HUES48 (cell line): Measurements from ENCODE around the gene CHRNA9.

Experiments used
- H3K27ac ChIP-seq: one replicate; pipeline ENCODE4 v1.7.0; 2013; ENCODE audit warnings: low read depth, low read length, inconsistent platforms
- H3K27me3 ChIP-seq: 2 replicates; pipeline ENCODE4 v1.6.1; 2013; ENCODE audit warnings: mild to moderate bottlenecking, low read length; ENCODE audit not compliant: control insufficient read depth, insufficient read depth
- H3K36me3 ChIP-seq: 2 replicates; pipeline ENCODE4 v1.6.1; 2013; ENCODE audit warnings: low read length; ENCODE audit not compliant: control insufficient read depth, insufficient read depth
- H3K4me1 ChIP-seq: 2 replicates; pipeline ENCODE4 v1.6.1; 2013; ENCODE audit warnings: mild to moderate bottlenecking, low read length; ENCODE audit not compliant: control insufficient read depth, insufficient read depth
- H3K4me3 ChIP-seq: 2 replicates; pipeline ENCODE4 v1.5.1; 2013; ENCODE audit warnings: mild to moderate bottlenecking, low read depth, low read length
- H3K9ac ChIP-seq: 2 replicates; pipeline ENCODE4 v1.6.1; 2013; ENCODE audit warnings: mild to moderate bottlenecking, low read depth, low read length, moderate library complexity
- H3K9me3 ChIP-seq: 2 replicates; pipeline ENCODE4 v1.6.1; 2013; ENCODE audit warnings: low read length; ENCODE audit not compliant: control insufficient read depth, insufficient read depth

The CHRNA9 gene

GRCh38 chr4:40367451-40367850 is 32.3 kb downstream of the CHRNA9 start:
- Histone ChIP-seq H3K9ac (no peak overlapping the region), H3K4me3 (no peak overlapping the region), H3K27ac (no peak overlapping the region), H3K36me3 (no peaks in the 10 kb centered on the region), H3K4me1 (no peaks in the 10 kb centered on the region), H3K9me3 (no peaks in the 10 kb centered on the region), H3K27me3 (no peaks in the 10 kb centered on the region)

GRCh38 chr4:40369437-40370274 is 34.5 kb downstream of the CHRNA9 start:
- H3K36me3 ChIP-seq = no peaks in the 10 kb centered on the region
- no peak overlapping the region for H3K4me3 ChIP-seq
- H3K9ac ChIP-seq = no peak overlapping the region
- no peaks in the 10 kb centered on the region for H3K9me3 ChIP-seq
- no peaks in the 10 kb centered on the region for H3K4me1 ChIP-seq
- no peak overlapping the region for H3K27ac ChIP-seq
- no peaks in the 10 kb centered on the region for H3K27me3 ChIP-seq

DNA sequence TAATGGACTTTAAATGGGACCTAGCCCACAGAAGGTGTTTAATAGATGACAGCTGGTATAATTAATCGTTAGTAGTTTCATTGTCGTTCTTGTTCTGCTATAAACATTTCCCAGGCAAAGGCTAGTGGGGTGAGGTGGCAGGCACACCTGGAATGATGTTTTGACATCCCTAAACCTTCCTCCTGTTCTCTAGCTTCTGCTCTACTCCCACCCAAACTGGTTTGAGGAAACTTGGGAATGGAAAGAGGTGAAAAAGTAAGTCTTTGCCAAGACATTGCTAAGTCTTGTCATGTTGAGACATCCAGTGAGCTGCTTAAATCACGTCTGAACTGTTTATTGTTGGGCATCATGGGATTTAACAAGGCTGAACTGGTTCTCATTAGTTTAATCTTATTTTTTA is 37.5 kb downstream of the CHRNA9 start:
- H3K27me3 ChIP-seq = no peaks in the 10 kb centered on the region
- no peaks in the 10 kb centered on the region for H3K4me1 ChIP-seq
- no peaks in the 10 kb centered on the region for H3K36me3 ChIP-seq
- H3K9ac ChIP-seq = no peak overlapping the region
- no peak overlapping the region for H3K27ac ChIP-seq
- no peak overlapping the region for H3K4me3 ChIP-seq
- H3K9me3 ChIP-seq = no peaks in the 10 kb centered on the region

DNA sequence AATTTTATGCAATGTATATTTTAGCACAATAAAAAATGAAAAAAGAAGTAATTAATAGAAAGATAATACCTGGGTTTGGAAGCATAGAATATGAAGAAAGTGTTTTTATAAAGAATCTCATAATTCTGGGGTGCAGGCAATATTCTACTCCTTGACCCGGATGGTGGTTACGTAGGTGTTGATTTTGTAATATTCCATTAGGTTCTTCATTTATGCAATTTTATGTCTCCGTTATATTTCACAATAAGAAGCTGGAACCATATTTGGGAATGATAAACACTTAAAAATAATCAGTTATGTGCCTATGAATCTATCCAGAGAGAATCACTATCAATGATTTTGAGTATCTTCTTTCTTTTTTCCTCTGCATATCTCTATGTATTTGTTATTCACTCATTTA is 38.5 kb downstream of the CHRNA9 start:
- H3K9me3 ChIP-seq = no peaks in the 10 kb centered on the region
- H3K27me3 ChIP-seq = no peaks in the 10 kb centered on the region
- no peak overlapping the region for H3K9ac ChIP-seq
- H3K27ac ChIP-seq = no peak overlapping the region
- no peaks in the 10 kb centered on the region for H3K4me1 ChIP-seq
- H3K36me3 ChIP-seq = no peaks in the 10 kb centered on the region
- no peak overlapping the region for H3K4me3 ChIP-seq

GRCh38 chr4:40375095-40375494 is 40.0 kb downstream of the CHRNA9 start:
- Histone ChIP-seq H3K4me3 (no peak overlapping the region), H3K36me3 (no peaks in the 10 kb centered on the region), H3K27ac (no peak overlapping the region), H3K27me3 (no peaks in the 10 kb centered on the region), H3K4me1 (no peaks in the 10 kb centered on the region), H3K9ac (no peak overlapping the region), H3K9me3 (no peaks in the 10 kb centered on the region)

DNA sequence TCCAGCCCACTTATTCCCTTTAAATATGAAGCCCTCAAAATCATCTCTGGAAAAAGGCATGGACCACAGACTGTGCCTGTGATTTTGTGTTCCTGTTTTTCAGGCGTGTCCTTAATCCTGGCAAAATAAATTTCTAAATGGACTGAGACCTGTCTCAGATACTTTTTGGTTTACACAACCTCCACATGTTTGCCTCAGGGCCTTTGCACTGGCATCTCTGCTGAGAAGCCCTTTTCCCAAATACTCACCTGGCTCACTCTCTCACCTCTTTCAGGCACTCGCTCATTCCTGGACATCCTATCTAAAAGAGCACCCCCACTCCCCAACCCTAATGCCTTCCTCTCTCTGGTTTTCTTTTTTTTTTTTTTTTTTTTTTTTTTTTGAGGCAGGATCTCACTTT is 40.5 kb downstream of the CHRNA9 start:
- Histone ChIP-seq H3K4me3 (no peak overlapping the region), H3K27ac (no peak overlapping the region), H3K36me3 (no peaks in the 10 kb centered on the region), H3K4me1 (no peaks in the 10 kb centered on the region), H3K27me3 (no peaks in the 10 kb centered on the region), H3K9ac (no peak overlapping the region), H3K9me3 (no peaks in the 10 kb centered on the region)

- Histone ChIP-seq H3K9me3 (no peaks in the 10 kb centered on the region), H3K27ac (no peak overlapping the region), H3K9ac (no peak overlapping the region), H3K4me3 (no peak overlapping the region), H3K36me3 (no peaks in the 10 kb centered on the region), H3K4me1 (no peaks in the 10 kb centered on the region), H3K27me3 (no peaks in the 10 kb centered on the region)
Measured at GRCh38 chr4:40377512-40378365, 42.6 kb downstream of the CHRNA9 start.

DNA sequence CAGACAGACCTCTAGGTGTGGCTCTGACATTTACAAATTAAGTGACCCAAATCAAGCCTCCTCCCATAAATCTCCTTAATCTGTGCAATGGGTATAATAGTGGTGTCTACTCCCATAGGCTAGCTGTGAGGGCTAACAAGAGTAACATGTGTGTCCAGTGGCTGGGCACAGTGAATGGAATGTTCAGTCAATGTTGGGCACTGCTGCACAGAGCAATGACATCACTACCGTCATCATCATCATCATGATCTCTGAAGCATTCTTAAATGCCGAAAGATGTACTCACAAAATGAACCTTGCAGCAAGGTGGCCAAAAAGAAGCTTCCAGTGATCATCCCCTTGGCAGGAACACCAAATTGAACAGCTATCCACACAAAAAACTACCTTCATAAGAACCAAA is 43.5 kb downstream of the CHRNA9 start:
- no peaks in the 10 kb centered on the region for H3K36me3 ChIP-seq
- no peaks in the 10 kb centered on the region for H3K4me1 ChIP-seq
- H3K4me3 ChIP-seq = no peak overlapping the region
- no peaks in the 10 kb centered on the region for H3K27me3 ChIP-seq
- no peaks in the 10 kb centered on the region for H3K9me3 ChIP-seq
- H3K9ac ChIP-seq = no peak overlapping the region
- H3K27ac ChIP-seq = no peak overlapping the region

DNA sequence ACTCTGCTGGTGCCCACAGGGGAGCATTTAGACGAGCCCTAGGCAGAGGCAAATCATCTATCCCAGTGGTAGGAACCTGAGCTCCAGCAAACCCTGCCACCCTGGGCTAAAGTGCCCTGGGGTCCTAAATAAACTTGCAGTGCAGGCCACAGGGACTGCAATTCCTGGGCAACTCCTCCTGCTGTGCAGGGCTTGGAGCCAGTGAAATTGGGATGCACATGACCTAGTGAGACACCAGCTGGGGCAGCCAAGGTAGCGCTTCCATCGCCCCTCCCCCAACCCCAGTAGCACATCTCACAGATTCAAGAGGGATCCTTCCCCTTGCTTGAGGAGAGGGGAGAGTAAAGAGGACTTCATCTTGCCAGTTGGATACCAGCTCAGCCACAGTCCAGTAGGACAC is 44.1 kb downstream of the CHRNA9 start:
- no peak overlapping the region for H3K27ac ChIP-seq
- no peak overlapping the region for H3K9ac ChIP-seq
- no peaks in the 10 kb centered on the region for H3K27me3 ChIP-seq
- no peaks in the 10 kb centered on the region for H3K9me3 ChIP-seq
- no peaks in the 10 kb centered on the region for H3K36me3 ChIP-seq
- no peak overlapping the region for H3K4me3 ChIP-seq
- H3K4me1 ChIP-seq = no peaks in the 10 kb centered on the region

DNA sequence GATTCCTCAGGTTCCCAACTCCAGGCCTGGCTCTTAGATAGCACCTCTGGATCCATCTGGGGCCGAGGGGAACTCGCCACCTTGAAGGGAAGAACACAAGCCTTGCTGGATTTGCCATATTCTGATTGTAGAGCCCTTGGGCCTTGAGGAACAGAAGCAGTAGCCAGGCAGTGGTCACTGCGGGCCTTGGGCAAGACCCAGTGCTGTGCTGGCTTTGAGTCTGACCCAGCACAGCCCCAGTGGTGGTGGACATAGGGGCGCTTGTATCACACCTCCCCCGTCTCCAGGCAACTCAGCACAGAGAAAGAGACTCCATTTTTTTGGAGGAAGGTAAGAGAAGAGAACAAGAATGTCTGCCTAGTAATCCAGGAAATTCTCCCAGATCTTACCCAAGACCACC is 45.5 kb downstream of the CHRNA9 start:
- Histone ChIP-seq H3K36me3 (no peaks in the 10 kb centered on the region), H3K4me3 (no peak overlapping the region), H3K9me3 (no peaks in the 10 kb centered on the region), H3K9ac (no peak overlapping the region), H3K27me3 (no peaks in the 10 kb centered on the region), H3K27ac (no peak overlapping the region), H3K4me1 (no peaks in the 10 kb centered on the region)

- Histone ChIP-seq H3K9me3 (no peaks in the 10 kb centered on the region), H3K4me3 (no peak overlapping the region), H3K9ac (no peak overlapping the region), H3K36me3 (no peaks in the 10 kb centered on the region), H3K27ac (no peak overlapping the region), H3K27me3 (no peaks in the 10 kb centered on the region), H3K4me1 (no peaks in the 10 kb centered on the region)
Measured at GRCh38 chr4:40388239-40388638, 53.1 kb downstream of the CHRNA9 start.
